AG04449 (cell line): ENCODE results near the gene TK1.

Experiments
- CTCF ChIA-PET: fragments of 350-600 bp; formaldehyde crosslinking; extraction: SDS; loops from one replicate; lab custom pipeline; 2021; ENCODE audit warnings: antibody characterized with exemption; lab: Yijun Ruan, JAX
- POLR2A ChIA-PET: fragments of 400-600, 350-600 bp; formaldehyde crosslinking; extraction: SDS; loops from one replicate; lab custom pipeline; 2020; ENCODE audit warnings: antibody characterized with exemption, inconsistent platforms; lab: Yijun Ruan, JAX
- DNase-seq: peaks from one replicate; pipeline ENCODE4 v3.0.0-alpha.2; 2010; ENCODE audit warnings: low read depth, low spot score
- H3K4me3 ChIP-seq: 2 replicates; pipeline ENCODE4 v1.5.1; 2011; ENCODE audit warnings: low read depth, mild to moderate bottlenecking, control low read depth, low read length
- TF ChIP-seq, protein P1 (sequence below): IDR thresholded peaks from one replicate; pipeline ENCODE4 v1.5.1; 2011; ENCODE audit warnings: mild to moderate bottlenecking, moderate library complexity, low read length, control low read depth, inconsistent platforms; ENCODE audit not compliant: insufficient read depth; ENCODE audit errors: missing control alignments

Gene TK1

DNA sequence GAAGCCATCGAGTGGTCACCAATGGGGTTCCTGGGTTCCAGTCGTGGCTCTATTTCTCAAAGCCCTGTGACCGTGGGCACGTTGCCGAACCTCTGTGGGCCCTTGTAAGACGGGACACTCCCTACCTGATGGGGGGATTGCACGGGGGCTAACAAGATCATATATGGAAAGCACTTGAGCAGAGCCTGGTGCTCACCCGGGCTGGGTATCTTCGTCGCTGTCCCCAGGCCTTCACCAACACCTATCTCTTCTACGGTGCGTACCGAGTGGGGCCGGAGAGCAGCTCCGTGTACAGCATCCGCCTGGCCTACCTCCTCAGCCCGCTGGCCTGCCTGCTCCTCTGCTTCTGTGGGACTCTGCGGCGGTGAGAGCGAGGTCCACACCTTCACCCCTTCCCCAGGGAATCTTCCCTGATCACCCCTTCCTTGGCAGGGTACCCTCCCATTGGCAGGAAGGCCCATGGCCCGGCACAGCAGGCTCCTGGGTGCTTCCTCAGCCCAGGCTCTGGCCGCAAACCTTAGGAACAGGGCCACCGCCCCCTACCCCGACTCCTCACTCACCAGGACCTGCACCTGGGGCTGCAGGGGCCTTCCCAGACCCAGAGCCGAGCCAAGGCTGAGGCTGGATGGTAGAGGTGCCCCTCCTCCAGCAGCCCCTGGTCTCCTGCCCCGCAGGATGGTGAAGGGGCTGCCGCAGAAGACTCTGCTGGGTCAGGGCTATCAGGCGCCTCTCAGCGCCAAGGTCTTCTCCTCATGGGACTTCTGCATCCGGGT lies 53.5 kb downstream of the TK1 start:
- DNase-seq, result no peak
- TF ChIP-seq, protein P1, sequence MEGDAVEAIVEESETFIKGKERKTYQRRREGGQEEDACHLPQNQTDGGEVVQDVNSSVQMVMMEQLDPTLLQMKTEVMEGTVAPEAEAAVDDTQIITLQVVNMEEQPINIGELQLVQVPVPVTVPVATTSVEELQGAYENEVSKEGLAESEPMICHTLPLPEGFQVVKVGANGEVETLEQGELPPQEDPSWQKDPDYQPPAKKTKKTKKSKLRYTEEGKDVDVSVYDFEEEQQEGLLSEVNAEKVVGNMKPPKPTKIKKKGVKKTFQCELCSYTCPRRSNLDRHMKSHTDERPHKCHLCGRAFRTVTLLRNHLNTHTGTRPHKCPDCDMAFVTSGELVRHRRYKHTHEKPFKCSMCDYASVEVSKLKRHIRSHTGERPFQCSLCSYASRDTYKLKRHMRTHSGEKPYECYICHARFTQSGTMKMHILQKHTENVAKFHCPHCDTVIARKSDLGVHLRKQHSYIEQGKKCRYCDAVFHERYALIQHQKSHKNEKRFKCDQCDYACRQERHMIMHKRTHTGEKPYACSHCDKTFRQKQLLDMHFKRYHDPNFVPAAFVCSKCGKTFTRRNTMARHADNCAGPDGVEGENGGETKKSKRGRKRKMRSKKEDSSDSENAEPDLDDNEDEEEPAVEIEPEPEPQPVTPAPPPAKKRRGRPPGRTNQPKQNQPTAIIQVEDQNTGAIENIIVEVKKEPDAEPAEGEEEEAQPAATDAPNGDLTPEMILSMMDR, result no peak
- POLR2A ChIA-PET, result no interaction called here
- CTCF ChIA-PET, result interaction anchor here (1.4 to 4.0 kb wide), 3 partner anchors 10 to 115 kb away, joined by 8 to 28 read pairs (median 8); no protein-coding TSS in a partner anchor
- H3K4me3 ChIP-seq, result no peak overlapping the region

DNA sequence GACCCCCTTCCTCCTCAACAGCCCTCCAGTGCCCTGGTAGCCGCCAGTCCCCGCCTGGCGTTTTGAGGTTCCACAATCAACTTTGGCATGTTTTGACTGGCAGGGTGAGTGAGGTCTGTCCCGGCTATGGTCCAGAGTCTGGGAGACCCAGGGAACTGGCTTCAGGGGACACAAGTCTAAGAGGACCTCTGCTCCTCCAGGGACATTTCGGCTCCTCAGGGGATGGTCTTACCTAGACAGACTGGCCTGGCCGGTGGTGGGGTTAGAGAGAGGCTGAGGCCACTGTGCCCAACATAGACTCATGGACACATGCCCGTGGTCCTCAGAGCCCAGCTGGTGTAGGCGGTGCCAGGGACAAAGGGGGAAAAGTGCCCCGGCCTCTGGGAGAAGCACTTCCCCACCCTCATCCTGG lies 54.1 kb downstream of the TK1 start:
- CTCF ChIA-PET, result no interaction called here
- TF ChIP-seq, protein P1, result no peak
- no peak for DNase-seq
- POLR2A ChIA-PET, result no interaction called here
- H3K4me3 ChIP-seq, result no peak overlapping the region

DNA sequence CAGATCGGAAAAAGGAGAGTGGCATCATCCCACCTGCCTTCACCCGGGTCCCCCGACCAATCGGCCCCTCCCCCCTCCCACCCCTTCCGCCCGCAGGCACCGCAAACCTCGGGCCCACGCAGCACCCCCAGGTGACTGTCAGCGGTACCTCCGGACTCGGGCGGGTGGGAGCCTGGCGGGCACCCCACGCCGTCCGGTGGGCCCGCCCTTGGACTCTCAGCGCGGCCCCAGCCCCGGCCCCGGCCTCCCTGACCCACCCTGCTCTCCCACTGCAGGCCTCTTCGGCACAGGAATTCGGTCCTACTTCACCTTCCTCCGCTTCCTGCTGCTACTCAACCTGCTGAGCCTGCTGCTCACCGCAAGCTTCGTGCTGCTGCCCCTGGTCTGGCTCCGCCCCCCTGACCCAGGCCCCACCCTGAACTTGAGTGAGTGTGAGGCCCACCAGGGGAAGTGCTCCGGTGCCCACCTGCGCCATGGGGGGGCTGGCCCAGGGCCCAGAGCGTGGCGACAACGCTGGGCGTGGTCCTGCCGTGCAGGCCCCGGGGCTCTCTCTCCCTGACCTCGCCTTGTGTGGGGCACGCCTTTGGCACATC lies 54.7 kb downstream of the TK1 start:
- POLR2A ChIA-PET, result no interaction called here
- CTCF ChIA-PET, result interaction anchor here (3.6 kb wide), 1 partner anchor 18 kb away, joined by 13 read pairs; no protein-coding TSS in a partner anchor
- no peak for DNase-seq

DNA sequence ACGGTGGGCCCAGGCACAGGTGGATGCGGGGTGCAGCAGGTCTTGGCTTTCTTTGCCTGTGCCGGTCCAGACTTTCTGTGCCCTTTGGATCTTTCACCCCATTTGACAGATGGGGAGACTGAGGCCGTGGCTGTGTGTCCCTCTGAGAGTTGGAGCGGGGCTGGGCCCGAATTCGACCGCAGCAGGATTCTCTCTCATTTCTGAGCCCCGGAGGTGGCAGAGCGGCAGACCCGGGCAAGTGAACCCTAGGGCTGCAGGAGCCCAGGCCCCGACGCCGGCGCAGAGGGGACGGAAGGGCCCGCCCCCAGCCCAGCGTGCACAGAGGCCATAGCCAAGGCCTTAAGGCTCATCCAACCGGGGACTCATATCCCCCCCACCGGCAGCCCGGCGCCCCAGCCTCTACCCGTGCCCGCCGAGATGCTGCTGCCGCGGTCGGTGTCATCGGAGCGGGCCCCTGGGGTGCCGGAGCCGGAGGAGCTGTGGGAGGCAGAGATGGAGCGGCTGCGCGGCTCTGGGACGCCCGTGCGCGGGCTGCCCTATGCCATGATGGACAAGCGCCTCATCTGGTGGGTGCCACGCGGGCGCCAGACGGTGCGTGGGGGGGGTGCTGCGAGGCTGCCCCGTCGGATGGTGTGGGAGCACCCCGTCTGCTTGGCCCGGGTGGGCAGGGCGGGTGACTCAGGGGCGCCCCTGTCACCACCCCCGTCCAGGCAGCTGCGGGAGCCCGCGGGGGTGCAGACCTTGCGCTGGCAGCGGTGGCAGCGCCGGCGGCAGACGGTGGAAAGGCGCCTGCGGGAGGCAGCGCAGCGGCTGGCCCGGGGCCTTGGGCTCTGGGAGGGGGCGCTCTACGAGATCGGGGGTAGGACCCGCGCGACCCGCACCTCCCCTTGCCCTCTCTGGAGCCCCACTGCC lies 55.4 kb downstream of the TK1 start:
- TF ChIP-seq, protein P1, result no peak
- no peak overlapping the region for H3K4me3 ChIP-seq
- DNase-seq, result no peak
- ChIA-PET CTCF (interaction anchor here (3.6 kb wide), 1 partner anchor 18 kb away, joined by 13 read pairs; no protein-coding TSS in a partner anchor), POLR2A (no interaction called here)

More for the DNA sequence above, 54.7 kb downstream of the TK1 start:
- TF ChIP-seq, protein P1, result no peak
- no peak overlapping the region for H3K4me3 ChIP-seq

DNA sequence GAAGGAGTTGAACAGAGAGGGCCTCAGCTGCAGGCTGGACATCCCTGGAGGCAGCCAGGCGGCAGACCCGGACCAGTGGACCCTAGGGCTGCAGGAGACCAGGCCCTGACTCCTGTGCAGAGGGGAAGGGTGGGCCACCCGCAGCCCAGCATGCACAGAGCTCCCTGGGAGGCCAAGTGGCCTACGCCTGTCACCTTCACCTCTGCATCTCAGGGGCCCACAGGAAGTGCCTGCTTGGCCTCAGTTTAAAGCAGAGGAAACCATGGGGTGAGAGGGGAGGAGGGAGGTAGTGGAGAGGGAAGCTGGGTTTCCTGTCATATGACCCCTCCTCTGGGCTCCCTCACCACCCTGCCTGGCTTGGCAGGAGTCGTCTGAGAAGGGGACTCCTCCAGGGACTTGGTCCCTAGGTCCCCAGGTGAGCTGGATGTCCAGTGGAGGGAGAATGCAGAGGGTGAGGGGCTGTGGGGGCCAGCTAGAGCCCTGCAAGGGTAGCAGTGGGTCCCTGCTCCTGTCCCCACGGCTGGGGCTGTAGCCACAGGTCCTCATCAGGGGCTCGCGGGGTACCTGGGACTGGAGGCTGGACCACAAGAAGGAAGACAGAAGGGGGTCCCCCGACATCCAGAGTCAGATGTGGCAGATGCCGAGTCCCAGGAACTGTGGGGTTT lies 56.3 kb downstream of the TK1 start, which contains the start of gene TMC8:
TMC8 (plus strand) TSS at position 335 of the 665 bp plus-strand sequence. CDS start 818 bp downstream, outside the sequence.
- TF ChIP-seq, protein P1, result no peak
- no peak for DNase-seq
- no peak within 1 kb of the TSS for H3K4me3 ChIP-seq
- ChIA-PET CTCF (interaction anchor here (0.8 to 3.6 kb wide), 4 partner anchors 17 to 111 kb away, joined by 3 to 13 read pairs (median 4); no protein-coding TSS in a partner anchor), POLR2A (no interaction called here)
